ENCODE results near the gene EEFSEC. TPM values are rescaled to one million over a fixed set of nuclear protein-coding genes. Genes with fewer than 3 reads are reported as not detected.

Gene EEFSEC
- polyA plus RNA-seq, 1 donor (not counting 4 experiments of a cell fraction or from before 2014, with no cell fraction given): 8.7 TPM

GRCh38 chr3:128335621-128336296, 182.5 kb downstream of the EEFSEC start:
- Histone ChIP-seq H3K79me2 (ENCODE audit: control insufficient read depth, insufficient read depth, low read length) (no peaks in the 10 kb centered on the region), H3K36me3 (ENCODE audit: control insufficient read depth in 2 of 2, extremely low read depth in 1 of 2, insufficient read depth in 2 of 2, low read length in 2 of 2) (no peaks in the 10 kb centered on the region), H3K27ac (ENCODE audit: control insufficient read depth, insufficient read depth, low read length) (no peak overlapping the region), H4K20me1 (ENCODE audit: control insufficient read depth, extremely low read depth, insufficient read depth, low read length) (no peaks in the 10 kb centered on the region), H3K27me3 (ENCODE audit: control insufficient read depth, extremely low read depth, insufficient read depth, low read length) (no peaks in the 10 kb centered on the region), H2AFZ (ENCODE audit: control insufficient read depth, low read length) (no peak overlapping the region), H3K9ac (ENCODE audit: control insufficient read depth, extremely low read depth, insufficient read depth, low read length) (no peak overlapping the region), H3K9me1 (ENCODE audit: control insufficient read depth, extremely low read depth, insufficient read depth, low read length) (peaks cover 5% of the 10 kb centered on the region), H3K4me1 (ENCODE audit: control insufficient read depth, extremely low read depth, insufficient read depth, low read length) (peaks cover 29% of the 10 kb centered on the region), H3K4me3 (ENCODE audit: control insufficient read depth in 2 of 3, extremely low read depth in 1 of 3, insufficient read depth in 2 of 3, low read depth in 1 of 3, low read length in 3 of 3) (no peak overlapping the region), H3K4me2 (ENCODE audit: control insufficient read depth, extremely low read depth, insufficient read depth, low read depth, low read length) (no peak overlapping the region), H3K9me3 (ENCODE audit: control insufficient read depth, low read depth, low read length) (no peaks in the 10 kb centered on the region)
- dilution Hi-C loops (cut with MboI; ENCODE audit: extremely low pct_ligation_motif_present, low sequenced_read_pairs): no loop called here
- no peak for TF ChIP-seq EZH2 (IDR thresholded peaks at IDR 0.05; ENCODE audit: low read length)
- TF ChIP-seq, protein P1, sequence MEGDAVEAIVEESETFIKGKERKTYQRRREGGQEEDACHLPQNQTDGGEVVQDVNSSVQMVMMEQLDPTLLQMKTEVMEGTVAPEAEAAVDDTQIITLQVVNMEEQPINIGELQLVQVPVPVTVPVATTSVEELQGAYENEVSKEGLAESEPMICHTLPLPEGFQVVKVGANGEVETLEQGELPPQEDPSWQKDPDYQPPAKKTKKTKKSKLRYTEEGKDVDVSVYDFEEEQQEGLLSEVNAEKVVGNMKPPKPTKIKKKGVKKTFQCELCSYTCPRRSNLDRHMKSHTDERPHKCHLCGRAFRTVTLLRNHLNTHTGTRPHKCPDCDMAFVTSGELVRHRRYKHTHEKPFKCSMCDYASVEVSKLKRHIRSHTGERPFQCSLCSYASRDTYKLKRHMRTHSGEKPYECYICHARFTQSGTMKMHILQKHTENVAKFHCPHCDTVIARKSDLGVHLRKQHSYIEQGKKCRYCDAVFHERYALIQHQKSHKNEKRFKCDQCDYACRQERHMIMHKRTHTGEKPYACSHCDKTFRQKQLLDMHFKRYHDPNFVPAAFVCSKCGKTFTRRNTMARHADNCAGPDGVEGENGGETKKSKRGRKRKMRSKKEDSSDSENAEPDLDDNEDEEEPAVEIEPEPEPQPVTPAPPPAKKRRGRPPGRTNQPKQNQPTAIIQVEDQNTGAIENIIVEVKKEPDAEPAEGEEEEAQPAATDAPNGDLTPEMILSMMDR (optimal IDR thresholded peaks at IDR 0.05 in 1 of 3, IDR thresholded peaks at IDR 0.05 in 1 of 3, conservative IDR thresholded peaks at IDR 0.05 in 1 of 3; ENCODE audit: extremely low read depth in 1 of 3, insufficient read depth in 2 of 3, low read length in 3 of 3): no peak
- FAIRE-seq: no peak
- DNase-seq (ENCODE audit: low read depth, low spot score): no peak

GRCh38 chr3:128336337-128337156, 183.3 kb downstream of the EEFSEC start:
- DNase-seq (ENCODE audit: low read depth, low spot score): no peak
- no peaks in the 10 kb centered on the region for H3K27me3 ChIP-seq (ENCODE audit: control insufficient read depth, extremely low read depth, insufficient read depth, low read length)
- peak overlapping the region; percentile 46 for H2AFZ ChIP-seq (ENCODE audit: control insufficient read depth, low read length)
- no peaks in the 10 kb centered on the region for H3K9me3 ChIP-seq (ENCODE audit: control insufficient read depth, low read depth, low read length)
- no peak for FAIRE-seq
- H4K20me1 ChIP-seq (ENCODE audit: control insufficient read depth, extremely low read depth, insufficient read depth, low read length): no peaks in the 10 kb centered on the region
- peaks cover 29% of the 10 kb centered on the region for H3K4me1 ChIP-seq (ENCODE audit: control insufficient read depth, extremely low read depth, insufficient read depth, low read length)
- peak overlapping the region; percentile 69 for H3K4me2 ChIP-seq (ENCODE audit: control insufficient read depth, extremely low read depth, insufficient read depth, low read depth, low read length)
- no peak overlapping the region for H3K4me3 ChIP-seq (ENCODE audit: control insufficient read depth in 2 of 3, extremely low read depth in 1 of 3, insufficient read depth in 2 of 3, low read depth in 1 of 3, low read length in 3 of 3)
- H3K79me2 ChIP-seq (ENCODE audit: control insufficient read depth, insufficient read depth, low read length): no peaks in the 10 kb centered on the region
- TF ChIP-seq, protein P1 (optimal IDR thresholded peaks at IDR 0.05 in 1 of 3, IDR thresholded peaks at IDR 0.05 in 1 of 3, conservative IDR thresholded peaks at IDR 0.05 in 1 of 3; ENCODE audit: extremely low read depth in 1 of 3, insufficient read depth in 2 of 3, low read length in 3 of 3): no peak
- TF ChIP-seq EZH2 (IDR thresholded peaks at IDR 0.05; ENCODE audit: low read length): no peak
- no peak overlapping the region for H3K9ac ChIP-seq (ENCODE audit: control insufficient read depth, extremely low read depth, insufficient read depth, low read length)
- dilution Hi-C loops (cut with MboI; ENCODE audit: extremely low pct_ligation_motif_present, low sequenced_read_pairs): no loop called here
- H3K27ac ChIP-seq (ENCODE audit: control insufficient read depth, insufficient read depth, low read length): peak overlapping the region; percentile 54
- H3K9me1 ChIP-seq (ENCODE audit: control insufficient read depth, extremely low read depth, insufficient read depth, low read length): peaks cover 5% of the 10 kb centered on the region
- H3K36me3 ChIP-seq (ENCODE audit: control insufficient read depth in 2 of 2, extremely low read depth in 1 of 2, insufficient read depth in 2 of 2, low read length in 2 of 2): no peaks in the 10 kb centered on the region
